SK-N-MC (cell line): ENCODE data around the gene ARHGEF26.

Experiments used
- DNase-seq: peaks from one replicate; pipeline ENCODE4 v3.0.0-alpha.2; 2011; ENCODE audit warnings: low read depth, low spot score
- H3K27ac ChIP-seq: fragments of 200-600 bp; sonication (generic); 2 replicates; pipeline ENCODE4 v1.5.1; 2016; ENCODE audit warnings: mixed run types
- H3K36me3 ChIP-seq: fragments of 200-600 bp; sonication (generic); 2 replicates; pipeline ENCODE4 v1.6.1; 2017; ENCODE audit warnings: antibody characterized with exemption, low read length, mixed read lengths; ENCODE audit not compliant: insufficient read depth
- H3K4me3 ChIP-seq: fragments of 200-600 bp; sonication (generic); 2 replicates; pipeline ENCODE4 v1.5.1; 2016
- H3K9ac ChIP-seq: fragments of 200-600 bp; sonication (generic); 2 replicates; pipeline ENCODE4 v1.8.0; 2017; ENCODE audit warnings: mixed run types, mixed read lengths; ENCODE audit not compliant: insufficient read length
- H3K9me3 ChIP-seq: fragments of 200-600 bp; sonication (generic); 2 replicates; pipeline ENCODE4 v1.6.1; 2017; ENCODE audit warnings: low read depth, mild to moderate bottlenecking, antibody characterized with exemption, low read length, moderate library complexity, mixed read lengths
- EZH2 ChIP-seq: fragments of 200-600 bp; sonication (generic); IDR thresholded peaks from one replicate; pipeline ENCODE4 v1.6.1; 2017; ENCODE audit warnings: antibody characterized with exemption
- FOXP2 ChIP-seq: optimal IDR thresholded peaks from 2 replicates; pipeline ENCODE3; 2011; ENCODE audit warnings: mild to moderate bottlenecking, moderate library complexity; ENCODE audit not compliant: insufficient read depth; ENCODE audit errors: extremely low read length, control extremely low read depth
- POLR2AphosphoS5 ChIP-seq: IDR thresholded peaks from 2 replicates; pipeline ENCODE4 v1.6.1; 2012; ENCODE audit warnings: mild to moderate bottlenecking, low read depth, low read length, borderline replicate concordance

The ARHGEF26 gene

GRCh38 chr3:154111365-154111935 is 9.7 kb upstream of the ARHGEF26 start:
- H3K9ac ChIP-seq: no peak overlapping the region
- TF ChIP-seq POLR2AphosphoS5: no peak
- no peak for TF ChIP-seq FOXP2
- H3K36me3 ChIP-seq: no peaks in the 10 kb centered on the region
- DNase-seq: no peak
- no peak overlapping the region for H3K27ac ChIP-seq
- H3K4me3 ChIP-seq: no peak overlapping the region
- H3K9me3 ChIP-seq: no peaks in the 10 kb centered on the region

- TF ChIP-seq EZH2: no peak
- TF ChIP-seq POLR2AphosphoS5: no peak
- no peak for TF ChIP-seq FOXP2
- Histone ChIP-seq H3K9ac (no peak overlapping the region), H3K27ac (no peak overlapping the region), H3K36me3 (no peaks in the 10 kb centered on the region), H3K4me3 (no peak overlapping the region), H3K9me3 (no peaks in the 10 kb centered on the region)
- DNase-seq: no peak
These were observed 8.9 kb upstream of the ARHGEF26 start for GRCh38 chr3:154112146-154112852.

- no peak overlapping the region for H3K4me3 ChIP-seq
- H3K9me3 ChIP-seq: no peaks in the 10 kb centered on the region
These were observed 7.6 kb upstream of the ARHGEF26 start for GRCh38 chr3:154113609-154114008.

GRCh38 chr3:154115332-154115731 is 5.9 kb upstream of the ARHGEF26 start:
- Histone ChIP-seq H3K9me3 (no peaks in the 10 kb centered on the region), H3K27ac (no peak overlapping the region), H3K36me3 (no peaks in the 10 kb centered on the region), H3K4me3 (no peak overlapping the region), H3K9ac (no peak overlapping the region)
- DNase-seq: no peak
- TF ChIP-seq FOXP2 (no peak), POLR2AphosphoS5 (no peak), EZH2 (no peak)

More at GRCh38 chr3:154113609-154114008, 7.6 kb upstream of the ARHGEF26 start:
- no peak overlapping the region for H3K27ac ChIP-seq
- no peak for TF ChIP-seq FOXP2
- no peak for TF ChIP-seq POLR2AphosphoS5
- no peak for TF ChIP-seq EZH2
- H3K9ac ChIP-seq: no peak overlapping the region
- no peak for DNase-seq
- no peaks in the 10 kb centered on the region for H3K36me3 ChIP-seq

- Histone ChIP-seq H3K4me3 (no peak overlapping the region), H3K27ac (no peak overlapping the region), H3K36me3 (no peaks in the 10 kb centered on the region), H3K9ac (no peak overlapping the region), H3K9me3 (no peaks in the 10 kb centered on the region)
- TF ChIP-seq FOXP2: no peak
- no peak for DNase-seq
These were observed 1.2 kb upstream of the ARHGEF26 start for GRCh38 chr3:154119951-154120350.

GRCh38 chr3:154121701-154122551 is 736 bp downstream of the ARHGEF26 start:
- no peaks in the 10 kb centered on the region for H3K9me3 ChIP-seq
- no peak for DNase-seq
- H3K4me3 ChIP-seq: peak overlapping the region; percentile 96
- 0 out of 2 replicates have a peak, but pooled peaks cover 3% of the 10 kb centered on the region for H3K36me3 ChIP-seq
- TF ChIP-seq EZH2: no peak
- peak overlapping the region; percentile 76 for H3K9ac ChIP-seq
- no peak overlapping the region for H3K27ac ChIP-seq

- TF ChIP-seq FOXP2 (no peak), EZH2 (no peak), POLR2AphosphoS5 (no peak)
- Histone ChIP-seq H3K9me3 (no peaks in the 10 kb centered on the region), H3K27ac (no peak overlapping the region), H3K4me3 (peak overlapping the region; percentile 96), H3K36me3 (peaks cover 7% of the 10 kb centered on the region; the same call in 1 of the 2 replicates), H3K9ac (peak overlapping the region; percentile 76)
- DNase-seq: no peak
These were observed 1.3 kb downstream of the ARHGEF26 start for GRCh38 chr3:154122552-154122911.

- DNase-seq: peak; percentile 16
- peak overlapping the region; percentile 76 for H3K9ac ChIP-seq
These were observed 1.8 kb downstream of the ARHGEF26 start for GRCh38 chr3:154122912-154123559.

More at GRCh38 chr3:154122912-154123559, 1.8 kb downstream of the ARHGEF26 start:
- peak overlapping the region; percentile 96 for H3K4me3 ChIP-seq
- no peaks in the 10 kb centered on the region for H3K9me3 ChIP-seq
- TF ChIP-seq EZH2: no peak
- H3K36me3 ChIP-seq: peaks cover 12% of the 10 kb centered on the region; the same call in 1 of the 2 replicates
- no peak overlapping the region for H3K27ac ChIP-seq
